Right atrium auricular region (tissue), 2 donors: ENCODE measurements around the gene FAM241A. TPM values are rescaled to one million over a fixed set of nuclear protein-coding genes. Genes with fewer than 3 reads are reported as not detected.

Experiments
- total RNA-seq, 2 donors: library from RNA; depleted of rRNA; stranded (reverse); fragments of >200 nt; gene quantifications; one replicate each; pipeline ENCODE4 v1.1.0, GENCODE V29; 2016

Gene FAM241A
- total RNA-seq, 2 donors from 2014 or later, result 6.0 to 6.7 TPM

Other genes with a start within 250 kb of the FAM241A start
- gene AP1AR, start 86.3 kb downstream of the FAM241A start, total RNA-seq, result 10 to 100 TPM in 1 of 2 donors, 1 to 10 TPM in 1; 6.6 to 10.2 TPM
- gene TIFA, start 140.4 kb downstream of the FAM241A start, total RNA-seq, result 10 to 100 TPM in 1 of 2 donors, 1 to 10 TPM in 1; 9.5 to 14.5 TPM
- 1 to 10 TPM; 4.2 to 8.1 TPM for gene ALPK1, start 151.9 kb downstream of the FAM241A start, total RNA-seq